ENCODE data around the gene NPDC1.
A peak's percentile ranks its signal among the peaks of the same experiment; 100 is the strongest.
"Not testable (repeated sequence)": the region's sequence is repeated elsewhere in the genome, so short reads cannot be mapped to it uniquely, and the experiment has no call there.

Gene NPDC1

DNA sequence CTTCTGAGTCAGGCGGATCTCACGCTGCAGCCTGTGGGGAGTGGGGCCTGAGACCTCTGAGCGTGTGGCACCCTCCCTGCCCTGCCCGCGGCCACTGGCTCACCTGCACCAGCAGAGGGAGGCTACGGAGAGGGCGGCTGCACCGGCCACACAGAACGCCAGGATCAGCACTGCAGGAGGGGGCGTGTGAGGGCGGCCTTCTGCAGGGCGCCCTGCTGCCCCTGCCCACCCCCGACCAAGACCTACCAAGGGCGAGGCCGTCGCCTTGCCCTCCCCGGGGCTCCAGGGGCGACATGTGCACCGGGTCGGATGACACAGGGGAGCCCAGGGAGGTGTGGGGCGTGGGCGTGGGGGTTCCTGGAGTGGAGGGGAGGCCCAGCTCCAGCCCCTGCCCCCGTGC lies 5.4 kb downstream of the NPDC1 start:
- DNase-seq (ENCODE audit: low read depth in 1 of 2, low spot score in 1 of 2) = no peak

DNA sequence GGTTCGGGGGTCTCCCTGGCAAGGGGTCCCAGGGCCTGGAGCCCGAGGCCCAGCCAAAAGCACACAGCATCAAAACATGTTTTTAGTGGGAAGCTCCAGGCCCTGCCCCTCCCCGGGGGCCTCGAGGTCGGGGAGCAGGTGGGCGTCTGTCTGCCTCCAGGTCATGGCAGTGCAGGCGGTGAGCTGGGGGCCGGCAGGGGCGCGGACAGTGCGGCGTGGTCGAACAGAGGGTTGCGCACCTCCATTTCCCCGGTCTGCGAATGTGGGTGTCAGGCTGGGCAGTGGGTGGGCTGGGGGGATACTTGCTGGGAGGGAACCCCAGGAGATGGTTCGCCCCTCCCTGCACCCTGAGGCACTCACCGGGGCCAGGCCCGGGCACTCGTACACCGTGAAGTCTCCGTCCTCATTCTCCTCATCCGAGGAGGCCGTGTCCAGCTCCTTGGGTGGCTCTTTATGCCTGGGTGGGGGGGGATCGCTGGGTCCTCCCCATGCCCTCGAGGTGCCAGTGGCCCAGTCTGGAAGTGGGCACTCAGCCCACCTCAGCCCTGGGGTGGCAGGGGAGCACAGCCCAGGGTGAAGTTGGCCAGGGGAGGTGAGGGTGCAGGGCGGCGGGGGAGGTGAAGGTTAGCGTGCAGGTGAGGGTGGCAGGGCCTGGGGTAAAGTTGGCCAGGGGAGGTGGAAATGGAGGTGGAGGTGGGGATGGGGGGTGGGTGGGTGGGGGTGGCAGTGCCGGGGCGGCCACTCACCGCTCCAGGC lies 6.2 kb downstream of the NPDC1 start:
- no peak for DNase-seq (ENCODE audit: low read depth in 1 of 2, low spot score in 1 of 2)

DNA sequence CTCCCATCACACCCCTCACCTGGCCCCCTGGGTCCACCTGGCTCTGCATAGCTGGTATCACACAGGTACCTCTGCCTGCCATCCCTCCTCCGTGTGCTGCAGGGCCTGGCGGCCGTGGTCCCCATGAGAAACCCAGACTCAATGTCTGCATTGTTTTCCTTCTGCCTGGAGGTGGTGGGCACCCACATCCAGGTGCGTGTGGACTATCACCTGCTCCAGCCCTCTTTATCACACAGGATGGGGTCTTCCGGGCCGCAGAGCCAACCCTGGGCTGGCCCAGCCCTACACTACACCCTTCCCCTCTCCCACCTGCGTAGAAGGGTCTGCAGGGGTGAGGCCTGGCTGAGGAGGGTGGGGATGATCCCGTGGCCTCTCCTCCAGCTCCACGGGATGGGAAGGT lies 7.1 kb downstream of the NPDC1 start:
- no peak for DNase-seq (ENCODE audit: low read depth in 1 of 2, low spot score in 1 of 2)

DNA sequence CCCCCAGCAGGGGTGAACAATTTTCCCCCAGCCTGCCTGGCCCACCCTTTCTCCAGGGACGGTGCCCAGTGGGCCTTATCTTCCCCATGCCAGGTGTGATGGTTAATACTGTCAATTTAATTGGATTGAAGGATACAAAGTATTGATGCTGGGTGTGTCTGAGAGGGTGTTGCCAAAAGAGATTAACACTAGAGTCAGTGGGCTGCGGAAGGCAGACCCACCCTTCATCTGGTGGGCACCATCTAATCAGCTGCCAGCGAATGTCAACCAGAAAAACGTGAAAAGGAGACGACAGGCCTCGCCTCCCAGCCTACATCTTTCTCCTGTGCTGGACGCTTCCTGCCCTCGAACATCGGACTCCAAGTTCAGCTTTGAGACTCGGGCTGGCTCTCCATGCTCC lies 8.5 kb downstream of the NPDC1 start:
- DNase-seq (ENCODE audit: low read depth in 1 of 2, low spot score in 1 of 2) = no peak

DNA sequence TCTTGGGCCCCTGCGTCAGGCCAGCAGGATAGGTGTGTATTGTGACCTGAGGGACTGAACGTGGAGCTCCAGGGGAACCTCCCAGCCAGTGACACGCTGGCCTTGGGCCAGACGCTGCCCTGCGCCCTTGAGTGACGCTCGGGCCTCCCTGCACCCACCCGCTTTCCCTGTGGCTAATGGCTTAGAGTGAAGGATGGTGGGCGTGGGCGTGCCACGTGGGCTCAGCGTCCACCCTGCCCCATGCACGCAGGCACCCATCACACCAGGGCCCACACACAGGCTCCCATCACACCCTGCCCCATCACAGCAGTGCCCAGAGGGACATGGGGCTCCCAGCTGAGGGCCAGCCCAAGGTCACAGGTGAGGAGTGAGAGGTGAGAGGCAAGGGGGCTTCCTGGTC lies 8.9 kb downstream of the NPDC1 start:
- no peak for DNase-seq (ENCODE audit: low read depth in 1 of 2, low spot score in 1 of 2)

DNA sequence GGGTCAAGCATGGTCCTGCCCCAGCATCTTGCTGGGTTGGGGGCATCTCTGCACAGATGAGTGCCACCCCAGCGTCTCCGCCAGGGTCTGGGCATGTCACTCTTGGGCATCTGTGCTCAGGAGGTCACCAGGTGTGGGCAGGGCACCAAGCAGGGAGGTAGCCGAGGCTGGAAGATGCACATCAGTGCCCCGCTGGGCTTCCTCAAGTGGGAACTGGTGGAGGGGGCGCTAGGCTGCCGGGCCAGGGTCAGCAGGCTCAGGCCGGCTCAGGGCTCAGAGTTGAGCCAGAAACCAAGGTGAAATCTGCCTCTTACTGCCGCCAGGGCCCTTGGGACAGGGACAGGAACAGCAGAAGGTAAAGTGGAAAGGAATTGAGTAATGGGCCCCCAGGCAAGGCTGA lies 10.0 kb downstream of the NPDC1 start:
- no peak for DNase-seq (ENCODE audit: low read depth in 1 of 2, low spot score in 1 of 2)

DNA sequence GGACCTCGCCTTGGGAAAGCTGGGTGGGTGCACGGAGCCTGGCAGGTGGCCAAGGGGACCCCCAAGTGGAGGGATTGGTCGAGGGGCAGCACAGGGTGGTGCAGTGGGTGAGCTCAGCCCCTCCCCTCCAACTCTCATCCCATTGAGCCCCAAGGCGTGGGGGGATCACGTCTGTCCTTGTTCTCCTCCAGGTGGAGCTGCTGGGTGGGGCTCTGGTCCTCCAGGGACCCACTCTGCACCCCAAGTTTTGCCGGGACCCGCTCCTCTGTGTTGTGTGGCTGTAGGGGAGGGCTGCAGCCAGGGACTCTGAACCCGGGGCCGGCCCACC lies 10.5 kb downstream of the NPDC1 start:
- no peak for DNase-seq (ENCODE audit: low read depth in 1 of 2, low spot score in 1 of 2)

DNA sequence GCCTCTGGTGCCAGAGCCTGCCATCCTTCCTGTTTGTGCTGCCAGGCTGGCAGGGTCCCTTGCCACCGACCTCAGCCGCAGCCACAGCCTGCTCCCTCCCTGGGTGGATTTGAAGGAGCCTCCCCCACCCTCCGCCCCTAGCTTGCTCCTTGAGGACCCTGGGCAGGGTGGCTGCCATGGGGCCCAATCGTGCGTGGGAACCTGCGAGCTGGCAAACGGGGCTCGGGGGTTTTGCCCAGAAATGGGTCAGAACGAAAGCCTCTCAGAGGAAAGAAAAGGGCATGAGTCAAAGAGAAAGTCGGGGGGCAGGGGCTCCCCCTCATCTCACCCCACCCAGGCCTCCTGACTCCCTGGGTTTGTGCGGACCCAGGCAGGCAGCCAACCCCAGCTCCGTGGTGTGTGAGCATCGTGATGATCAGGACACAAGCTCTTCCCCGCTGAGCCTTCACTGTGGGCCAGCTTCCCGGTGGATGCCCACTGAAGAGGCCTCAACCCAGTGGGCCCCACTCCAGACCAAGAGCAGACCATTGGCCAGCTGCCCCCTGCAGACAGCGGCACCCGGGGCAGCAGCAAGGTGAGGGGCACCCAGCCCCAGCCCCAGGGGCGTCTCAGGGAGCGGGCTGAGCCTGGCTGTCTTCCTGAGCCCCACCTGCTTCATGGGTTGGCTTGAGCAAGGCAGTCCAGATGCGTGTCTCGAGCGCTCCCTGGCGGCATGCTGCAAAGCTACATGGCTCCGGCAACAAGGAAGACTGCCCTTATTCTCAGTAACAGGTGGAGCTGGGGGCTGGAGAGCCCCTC lies 11.1 kb downstream of the NPDC1 start:
- DNase-seq (ENCODE audit: low read depth in 1 of 2, low spot score in 1 of 2) = peak; percentile 75 to 79

DNA sequence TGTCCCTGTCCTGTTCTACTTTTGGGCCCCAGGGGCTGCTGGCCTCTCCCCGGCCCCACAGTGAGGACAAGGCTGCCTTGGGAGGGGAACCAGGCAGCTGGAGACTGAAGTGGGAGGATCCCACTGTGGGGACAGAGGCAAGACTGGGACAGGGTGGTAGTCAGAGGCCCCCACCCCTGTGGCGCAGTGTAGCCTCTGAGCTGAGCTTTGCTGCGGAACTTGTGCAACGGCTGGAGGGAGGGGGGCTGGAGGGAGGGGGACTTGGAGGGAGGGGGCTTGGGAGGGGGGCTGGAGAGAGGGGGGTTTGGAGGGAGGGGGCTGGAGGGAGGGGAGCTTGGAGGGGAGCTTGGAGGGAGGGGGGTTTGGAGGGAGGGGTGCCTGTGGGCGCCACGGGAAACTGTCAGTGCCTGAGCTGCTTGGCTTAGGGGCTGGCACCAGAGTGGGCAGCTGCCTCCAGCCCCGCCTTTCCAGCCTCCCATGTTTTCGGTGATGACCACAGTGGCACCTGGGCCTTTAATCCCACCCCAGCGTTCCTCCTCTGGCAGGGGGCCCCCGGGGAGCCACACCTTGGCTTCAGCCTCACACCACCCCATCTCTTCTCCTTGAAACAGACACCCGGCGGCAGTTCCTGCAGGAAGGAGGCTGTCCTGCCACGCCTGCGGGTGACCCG lies 11.8 kb downstream of the NPDC1 start:
- no peak for DNase-seq (ENCODE audit: low read depth in 1 of 2, low spot score in 1 of 2)

DNA sequence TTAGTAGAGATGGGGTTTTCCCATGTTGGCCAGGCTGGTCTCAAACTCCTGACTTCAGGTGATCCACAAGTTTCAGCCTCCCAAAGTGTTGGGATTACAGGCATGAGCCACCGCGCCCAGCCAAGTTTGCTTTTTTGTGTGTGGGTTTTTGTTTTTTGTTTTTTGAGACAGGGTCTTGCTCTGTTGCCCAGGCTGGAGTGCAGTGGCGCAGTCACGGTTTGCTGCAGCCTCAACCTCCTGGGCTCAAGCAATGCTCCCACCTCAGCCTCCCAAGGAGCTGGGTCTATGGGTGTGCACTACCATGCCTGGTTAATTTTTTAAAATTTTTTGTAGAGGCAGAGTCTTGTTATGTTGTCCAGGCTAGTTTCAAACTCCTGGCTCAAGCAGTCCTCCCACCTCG lies 12.5 kb downstream of the NPDC1 start:
- DNase-seq (ENCODE audit: low read depth in 1 of 2, low spot score in 1 of 2) = not testable (repeated sequence)

DNA sequence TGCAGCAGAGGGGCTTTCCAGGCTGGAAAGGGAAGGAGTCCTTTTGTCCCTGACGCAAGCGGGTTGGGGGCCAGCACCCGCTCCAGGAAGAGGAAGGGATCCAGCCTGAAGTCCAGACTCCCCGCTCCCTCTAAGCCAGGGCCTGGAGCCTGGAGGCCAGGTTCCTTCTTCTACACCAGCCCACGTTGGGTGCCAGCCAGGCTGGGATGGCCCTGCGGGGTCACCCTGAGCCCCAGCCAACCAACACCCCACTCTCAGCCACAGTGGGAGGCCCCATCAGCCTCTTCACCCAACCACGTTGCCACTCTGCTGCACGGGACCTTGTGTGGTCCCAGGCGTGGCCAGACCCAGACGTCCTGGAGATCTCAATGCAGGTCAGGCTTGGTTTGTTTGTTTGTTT lies 13.1 kb downstream of the NPDC1 start:
- no peak for DNase-seq (ENCODE audit: low read depth in 1 of 2, low spot score in 1 of 2)

DNA sequence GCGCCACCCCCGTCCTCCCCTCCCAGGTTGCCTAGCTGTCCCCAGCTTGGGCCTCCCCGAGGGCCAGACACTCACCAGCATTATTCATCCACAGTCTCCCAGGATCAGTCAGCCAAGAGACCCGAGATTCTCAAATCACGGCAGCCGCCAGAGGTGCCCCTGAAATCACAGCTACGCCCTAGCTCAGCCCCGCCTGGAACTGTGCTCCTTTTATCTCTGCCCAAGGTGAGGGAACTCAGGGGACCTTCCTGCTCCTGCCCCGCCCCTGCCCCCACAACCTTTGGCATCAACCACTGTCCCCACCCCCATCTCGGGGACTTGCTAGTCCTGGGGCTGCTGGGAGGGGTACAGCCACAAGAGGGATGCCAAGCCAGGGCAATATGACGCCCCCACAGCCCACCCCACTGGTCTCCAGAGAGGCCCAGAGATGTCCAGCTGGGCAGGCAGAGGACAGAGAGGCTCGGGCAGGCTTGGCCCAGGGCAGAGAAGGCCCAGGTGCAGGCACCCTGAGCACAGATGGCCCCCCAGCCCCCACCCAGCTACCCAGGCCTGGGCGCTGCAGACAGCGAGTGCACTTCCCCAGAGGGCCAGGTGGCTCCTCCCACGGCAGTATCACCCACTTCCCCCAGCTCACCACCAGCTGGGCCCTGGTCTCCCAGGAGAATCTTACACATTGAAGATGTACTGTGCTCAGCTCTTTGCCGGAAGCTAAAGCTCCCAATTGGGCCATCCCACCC lies 13.9 kb downstream of the NPDC1 start, which contains the start of gene FUT7:
FUT7 (minus strand) TSS at position 185 of the 737 bp plus-strand sequence; CDS start at position 88, 97 bp downstream.
- DNase-seq (ENCODE audit: low read depth in 1 of 2, low spot score in 1 of 2) = no peak

DNA sequence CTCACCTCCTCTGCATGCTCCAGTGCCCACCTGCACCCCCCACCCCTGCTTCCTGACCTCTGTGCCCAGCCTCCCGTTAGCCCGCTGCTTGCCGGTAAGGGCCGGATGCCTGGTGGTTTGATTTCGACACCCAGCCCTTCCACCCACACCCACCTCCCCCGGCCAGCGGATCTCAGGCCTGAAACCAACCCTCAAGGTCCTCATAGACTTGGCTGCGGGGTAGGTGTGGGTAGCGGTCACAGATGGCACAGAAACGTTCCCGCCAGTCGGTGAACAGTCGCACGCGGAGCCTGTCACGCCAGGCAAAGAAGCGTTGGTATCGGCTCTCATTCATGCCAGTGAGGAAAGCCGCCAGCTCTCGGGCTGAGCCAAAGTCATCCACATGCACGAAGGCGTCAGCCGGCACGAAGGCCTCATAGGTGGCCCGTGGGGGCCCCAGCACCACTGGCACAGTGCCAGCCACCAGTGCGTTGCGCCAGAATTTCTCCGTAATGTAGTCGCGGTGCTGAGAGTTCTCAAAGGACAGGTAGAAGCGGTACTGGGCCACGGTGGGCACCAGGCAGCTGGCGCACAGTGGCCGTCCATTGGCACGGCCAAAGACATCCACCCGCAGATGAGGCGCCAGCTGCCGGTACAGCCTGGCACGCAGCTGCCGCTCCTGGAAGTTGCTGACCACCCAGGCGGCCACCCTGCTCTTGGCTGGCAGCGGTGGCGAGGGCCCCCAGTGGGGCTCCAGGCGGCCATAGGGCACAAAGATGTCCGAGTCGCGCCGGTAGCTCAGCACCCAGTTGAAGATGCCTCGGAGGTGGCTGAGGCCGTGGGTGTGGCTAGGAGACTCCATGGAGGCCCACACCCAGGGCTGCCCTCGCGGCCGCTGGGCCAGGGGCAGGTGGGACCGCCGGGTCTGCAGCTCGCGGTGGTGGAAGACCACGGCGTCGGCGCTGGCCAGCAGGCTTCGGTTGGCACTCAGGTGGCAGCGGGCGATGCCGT lies 15.1 kb downstream of the NPDC1 start:
- DNase-seq (ENCODE audit: low read depth in 1 of 2, low spot score in 1 of 2) = no peak

DNA sequence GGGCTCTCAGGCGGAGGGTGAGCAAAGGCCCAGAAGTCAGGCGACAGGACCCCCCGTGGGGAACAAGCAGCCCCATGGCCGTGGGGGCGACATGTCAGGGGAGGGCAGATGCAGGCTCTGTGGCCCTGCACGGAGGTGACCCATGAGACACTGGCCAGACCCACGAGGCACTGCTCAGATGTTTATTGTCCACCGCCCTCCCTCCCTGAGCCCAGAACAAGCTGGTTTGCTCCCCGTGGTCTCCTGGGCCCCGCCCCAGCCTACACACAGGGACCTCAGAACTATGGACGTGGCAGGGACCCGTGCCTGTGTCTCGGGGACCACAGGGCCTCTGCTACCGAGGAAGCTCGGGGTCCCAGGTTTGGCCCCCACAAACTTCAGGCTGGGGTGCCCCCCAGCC lies 16.0 kb downstream of the NPDC1 start:
- DNase-seq (ENCODE audit: low read depth in 1 of 2, low spot score in 1 of 2) = no peak

DNA sequence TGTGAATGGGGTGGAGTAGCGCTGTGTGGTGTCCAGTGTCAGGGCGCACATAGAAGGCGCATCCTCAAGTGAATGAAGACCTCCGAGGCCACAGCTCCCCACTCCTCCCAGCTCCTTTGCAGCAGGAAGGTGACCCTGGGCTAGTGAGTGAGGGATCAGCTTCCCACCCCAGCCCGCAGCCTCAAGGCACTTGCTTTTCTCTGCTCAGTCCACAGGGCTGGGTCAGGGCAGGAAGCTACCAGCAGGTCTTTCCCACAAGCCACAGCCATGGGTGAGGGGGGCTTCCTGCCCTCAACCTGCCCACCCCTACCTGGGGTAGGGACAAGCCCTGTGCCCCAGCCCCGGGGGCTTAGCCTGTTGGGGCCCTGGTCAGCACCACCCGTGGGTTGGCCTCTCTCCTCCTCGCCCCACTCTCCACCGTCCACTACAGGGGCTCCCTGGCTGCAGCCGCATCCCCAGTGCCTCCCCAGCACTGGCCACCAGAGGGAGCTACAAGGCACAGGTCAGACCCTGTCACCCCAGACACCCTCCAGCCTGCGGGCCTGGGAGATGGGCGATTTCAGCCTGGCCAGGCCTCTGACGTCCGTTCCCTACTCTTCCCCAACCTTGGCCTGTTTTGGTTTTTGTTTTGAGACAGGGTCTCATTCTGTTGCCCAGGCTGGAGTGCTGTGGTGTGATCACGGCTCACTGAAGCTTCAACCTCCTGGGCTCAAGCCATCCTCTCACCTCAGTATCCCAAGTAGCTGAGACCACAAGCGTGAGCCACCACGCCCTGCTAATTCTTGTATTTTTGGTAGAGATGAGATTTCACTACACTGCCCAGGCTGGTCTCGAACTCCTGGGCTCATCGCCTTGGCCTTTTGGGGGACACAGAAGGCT lies 16.7 kb downstream of the NPDC1 start:
- DNase-seq (ENCODE audit: low read depth in 1 of 2, low spot score in 1 of 2) = peak; percentile 50 to 55

DNA sequence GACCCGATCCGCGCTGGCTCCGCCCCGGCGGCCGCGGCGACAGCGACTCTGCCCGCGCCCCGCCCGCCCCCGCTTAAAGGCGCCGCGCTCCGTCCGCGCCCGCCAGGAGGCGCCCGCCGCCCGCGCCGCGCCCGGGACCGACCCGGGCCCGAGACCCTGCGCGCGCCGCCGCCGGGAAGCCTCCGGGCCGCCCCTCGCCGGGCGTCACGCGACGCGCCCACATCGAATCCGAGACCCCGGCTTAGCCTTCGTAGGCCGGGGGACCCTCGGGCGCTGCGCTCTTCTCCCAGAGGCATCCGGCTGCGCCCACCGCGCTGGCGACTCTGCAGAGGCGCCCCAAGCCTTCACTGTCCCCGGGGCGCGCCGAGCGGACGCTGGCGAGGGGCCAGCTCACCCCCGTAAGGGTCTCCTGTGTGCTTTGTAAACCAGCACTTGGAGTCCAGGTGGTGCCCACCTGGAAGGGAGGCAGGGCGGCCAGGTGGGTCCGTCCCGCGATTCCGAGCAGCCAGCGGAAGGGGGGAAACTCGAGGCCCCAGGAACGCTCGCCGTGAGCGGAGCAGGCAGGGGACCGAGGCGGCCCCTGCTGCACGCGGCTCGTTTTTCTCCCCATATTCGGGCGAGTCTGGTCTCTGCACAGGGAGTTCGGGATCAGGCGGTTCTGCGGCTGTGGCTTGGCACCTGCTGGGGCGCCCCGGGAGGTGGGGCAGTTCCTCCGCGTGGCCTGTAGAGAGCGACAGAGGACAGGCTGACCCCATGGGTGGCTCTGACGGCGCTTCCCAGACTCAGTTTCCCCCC lies 17.5 kb downstream of the NPDC1 start:
- peak; percentile 27 to 65 for DNase-seq (ENCODE audit: low read depth in 1 of 2, low spot score in 1 of 2)

DNA sequence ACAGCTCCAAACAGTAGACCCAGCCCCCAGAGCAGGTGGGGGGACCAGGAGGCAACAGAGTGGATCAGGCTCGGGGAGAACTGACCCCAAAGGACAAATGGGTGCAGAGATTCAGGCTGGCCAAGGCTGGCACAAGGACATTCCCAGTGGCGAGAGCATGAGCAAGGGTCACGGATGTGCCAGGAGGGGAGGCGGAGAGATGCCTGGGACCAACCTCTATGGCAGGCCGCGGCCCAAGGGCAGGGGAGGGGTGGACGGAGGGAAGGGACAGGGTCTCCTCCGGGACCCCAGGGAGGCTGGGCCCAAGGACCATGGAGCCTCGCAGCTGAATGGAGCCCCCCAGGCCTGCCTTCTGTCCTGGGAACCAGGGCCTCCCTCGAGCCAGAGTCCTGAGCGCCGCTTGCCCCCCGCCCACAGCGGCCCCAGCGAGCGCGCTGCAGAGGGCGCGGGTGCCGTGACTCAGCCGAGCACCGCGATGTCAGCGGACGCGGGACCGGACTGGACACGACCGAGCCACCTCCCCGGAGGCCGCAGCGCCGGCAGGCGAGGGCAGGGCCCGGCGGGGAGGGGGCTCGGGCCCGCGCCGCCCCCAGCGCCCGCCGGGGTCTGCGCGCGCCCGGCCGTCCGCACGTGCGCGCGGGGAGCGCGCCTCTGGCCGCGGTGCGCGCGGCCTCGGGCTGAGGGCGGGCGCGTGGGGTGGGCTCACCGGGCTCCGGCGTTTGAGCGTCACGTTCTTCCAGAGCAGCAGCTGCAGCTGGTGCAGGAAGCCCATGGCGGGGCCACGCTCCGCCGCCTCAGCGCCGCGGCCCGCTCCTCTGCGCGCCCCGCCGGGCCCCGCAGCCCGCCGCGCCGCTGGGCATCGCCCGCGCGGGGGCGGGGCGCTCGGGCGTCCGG lies 18.4 kb downstream of the NPDC1 start, which contains the start of gene ABCA2:
ABCA2 (minus strand) TSS at position 869 of the 894 bp plus-strand sequence; CDS start at position 772, 97 bp downstream.
- no peak for DNase-seq (ENCODE audit: low read depth in 1 of 2, low spot score in 1 of 2)
